Stimulated activated CD4-positive, alpha-beta T cell treated with anti-CD3 and anti-CD28 coated beads, Interleukin-4, amount 100 ng/mL, for 24 hours (primary cell): ENCODE measurements around the gene PRSS53.
"Not testable (repeated sequence)": the region's sequence is repeated elsewhere in the genome, so short reads cannot be mapped to it uniquely, and the experiment has no call there.

ENCODE experiments used
- DNase-seq: peaks from one replicate; pipeline ENCODE4 v3.0.0-alpha.2; 2020

PRSS53 gene

DNA sequence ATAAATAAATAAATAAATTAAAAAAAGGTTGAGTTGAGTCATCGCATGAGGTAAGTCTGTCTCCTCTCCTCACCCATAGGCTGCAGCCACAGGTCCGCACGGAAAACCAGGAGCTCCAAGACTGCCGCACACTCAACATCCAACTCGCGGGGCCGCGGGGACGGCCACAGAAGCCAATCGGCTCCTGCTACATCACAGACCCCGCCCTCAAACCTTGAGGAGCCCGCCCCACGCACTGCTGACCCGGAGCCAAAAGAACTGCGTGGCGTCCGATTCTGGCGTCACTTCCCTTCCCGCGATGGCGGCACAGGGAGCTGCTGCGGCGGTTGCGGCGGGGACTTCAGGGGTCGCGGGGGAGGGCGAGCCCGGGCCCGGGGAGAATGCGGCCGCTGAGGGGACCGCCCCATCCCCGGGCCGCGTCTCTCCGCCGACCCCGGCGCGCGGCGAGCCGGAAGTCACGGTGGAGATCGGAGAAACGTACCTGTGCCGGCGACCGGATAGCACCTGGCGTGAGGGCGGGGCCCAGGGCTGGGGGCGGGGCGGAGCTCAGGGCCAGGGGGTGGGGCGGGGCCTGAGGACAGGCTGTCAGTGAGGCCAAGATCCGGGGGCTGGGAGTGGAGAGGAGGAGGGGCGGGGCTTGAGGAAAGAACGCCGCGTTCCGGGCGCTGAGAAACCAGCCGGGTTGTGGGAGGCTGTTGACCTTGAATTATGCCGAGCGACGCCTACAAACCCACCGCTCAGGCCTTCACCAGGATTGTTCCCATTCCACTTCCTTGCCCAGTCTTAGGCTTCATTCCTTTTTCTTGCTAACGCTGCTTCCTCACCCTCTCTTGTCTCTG lies 28.9 kb upstream of the PRSS53 start, which contains the start of gene KAT8:
Gene KAT8, plus strand, starts transcription at position 281 of the 839 bp plus-strand sequence. Its CDS starts 18 bp downstream, at position 299.
- peak; percentile 99 for DNase-seq

DNA sequence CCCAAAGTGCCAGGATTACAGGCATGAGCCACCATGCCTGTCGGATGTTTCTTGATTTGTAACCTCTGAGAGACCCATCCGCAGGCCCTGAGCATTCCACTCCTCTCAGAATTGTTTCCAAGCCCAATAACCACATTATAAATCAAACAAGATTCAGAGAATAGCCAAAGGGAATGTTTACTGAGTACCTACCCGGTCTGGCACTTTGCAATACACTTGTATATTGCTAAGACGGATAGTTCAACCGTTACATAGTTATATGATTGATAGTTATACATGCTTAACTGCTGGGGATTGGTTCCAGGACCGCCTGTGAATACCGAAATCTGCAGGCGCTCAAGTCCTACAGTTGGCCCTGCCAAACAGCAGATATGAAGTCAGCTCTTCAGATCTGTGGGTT lies 25.7 kb upstream of the PRSS53 start:
- DNase-seq: no peak

DNA sequence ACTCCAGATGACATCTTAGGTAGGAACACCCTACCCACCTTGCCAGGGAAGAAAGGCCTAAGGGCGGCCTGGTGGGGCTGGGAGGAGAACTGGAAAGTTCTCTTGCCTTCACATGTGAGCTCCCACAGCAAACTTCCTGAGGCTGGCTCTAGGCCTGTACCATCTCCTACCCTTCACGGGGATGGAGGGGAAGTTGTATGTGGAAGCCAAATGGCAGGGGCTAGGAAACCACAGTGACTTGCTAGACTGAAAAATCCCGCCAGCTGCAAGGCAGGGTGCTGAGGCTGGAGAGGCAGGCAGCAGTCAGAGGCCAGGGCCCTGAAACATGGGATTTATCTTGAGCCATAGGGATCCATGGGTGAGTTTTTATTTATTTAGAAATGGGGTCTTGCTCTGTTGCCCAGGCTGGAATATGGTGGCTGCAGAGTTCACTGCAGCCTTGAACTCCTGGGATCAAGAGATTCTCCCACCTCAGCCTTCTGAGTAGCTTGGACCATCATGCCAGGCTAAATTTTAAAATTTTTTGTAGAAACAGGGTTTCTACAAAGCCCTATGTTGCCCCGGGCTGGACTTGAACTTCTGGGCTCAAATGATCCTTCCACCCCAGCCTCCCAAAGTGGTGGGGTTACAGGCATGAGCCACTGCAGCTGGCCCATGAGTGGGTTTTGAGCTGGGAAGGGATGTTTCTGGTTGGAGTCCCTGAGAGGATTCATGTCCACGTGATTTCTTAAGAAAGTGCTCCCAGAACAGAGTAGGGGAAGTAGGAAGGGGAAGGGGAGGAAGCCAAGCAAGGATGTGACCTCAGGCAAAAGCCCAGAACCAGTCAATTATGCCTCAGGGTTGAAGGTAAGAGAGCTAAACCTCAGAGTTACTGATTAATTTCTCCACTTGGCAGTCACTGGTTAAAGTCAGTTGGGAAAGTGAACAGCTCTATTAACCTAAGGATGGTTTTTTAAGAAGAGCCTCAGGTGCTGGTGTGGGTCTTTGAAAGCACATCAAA lies 24.7 kb upstream of the PRSS53 start:
- DNase-seq: no peak

DNA sequence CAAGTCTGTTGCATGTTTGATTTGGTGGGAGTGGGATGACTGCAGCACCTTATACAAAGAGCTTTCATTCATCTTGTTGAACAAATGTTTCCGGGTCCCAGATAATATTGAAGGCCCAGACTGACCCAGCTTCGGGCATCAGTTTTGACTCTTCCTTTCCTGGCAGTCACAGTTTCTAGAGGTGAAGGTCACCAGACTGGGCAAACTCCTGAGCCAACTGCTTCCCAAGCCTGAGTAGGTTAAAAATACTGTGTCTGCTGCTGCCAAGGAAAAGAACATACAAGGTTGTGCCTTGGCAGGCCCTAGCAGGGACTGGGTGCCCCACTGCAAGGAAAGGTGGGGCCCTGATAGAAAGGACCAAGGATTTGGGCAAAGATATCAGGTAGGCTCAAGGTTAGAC lies 24.0 kb upstream of the PRSS53 start:
- DNase-seq: no peak

DNA sequence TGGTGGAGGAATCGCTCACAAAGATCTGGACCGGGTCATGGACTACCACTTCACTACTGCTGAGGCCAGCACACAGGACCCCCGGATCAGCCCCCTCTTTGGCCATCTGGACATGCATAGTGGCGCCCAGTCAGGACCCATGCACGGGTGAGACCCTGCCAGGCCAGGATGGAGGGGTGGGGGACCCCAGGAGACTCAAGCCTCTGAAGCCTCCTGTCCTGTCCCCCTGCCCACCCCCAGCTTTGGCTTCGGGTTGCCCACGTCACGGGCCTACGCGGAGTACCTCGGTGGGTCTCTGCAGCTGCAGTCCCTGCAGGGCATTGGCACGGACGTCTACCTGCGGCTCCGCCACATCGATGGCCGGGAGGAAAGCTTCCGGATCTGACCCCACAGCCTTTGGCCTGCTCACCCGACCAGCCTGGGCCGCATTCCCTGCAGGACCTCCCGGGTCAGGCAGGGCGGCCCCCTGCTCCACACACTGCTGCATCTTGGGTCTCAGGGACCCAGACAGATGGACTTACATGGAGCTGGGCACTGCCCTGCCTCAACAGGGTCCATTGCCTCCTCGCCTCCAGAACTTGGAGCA lies 23.2 kb upstream of the PRSS53 start:
- DNase-seq: no peak

DNA sequence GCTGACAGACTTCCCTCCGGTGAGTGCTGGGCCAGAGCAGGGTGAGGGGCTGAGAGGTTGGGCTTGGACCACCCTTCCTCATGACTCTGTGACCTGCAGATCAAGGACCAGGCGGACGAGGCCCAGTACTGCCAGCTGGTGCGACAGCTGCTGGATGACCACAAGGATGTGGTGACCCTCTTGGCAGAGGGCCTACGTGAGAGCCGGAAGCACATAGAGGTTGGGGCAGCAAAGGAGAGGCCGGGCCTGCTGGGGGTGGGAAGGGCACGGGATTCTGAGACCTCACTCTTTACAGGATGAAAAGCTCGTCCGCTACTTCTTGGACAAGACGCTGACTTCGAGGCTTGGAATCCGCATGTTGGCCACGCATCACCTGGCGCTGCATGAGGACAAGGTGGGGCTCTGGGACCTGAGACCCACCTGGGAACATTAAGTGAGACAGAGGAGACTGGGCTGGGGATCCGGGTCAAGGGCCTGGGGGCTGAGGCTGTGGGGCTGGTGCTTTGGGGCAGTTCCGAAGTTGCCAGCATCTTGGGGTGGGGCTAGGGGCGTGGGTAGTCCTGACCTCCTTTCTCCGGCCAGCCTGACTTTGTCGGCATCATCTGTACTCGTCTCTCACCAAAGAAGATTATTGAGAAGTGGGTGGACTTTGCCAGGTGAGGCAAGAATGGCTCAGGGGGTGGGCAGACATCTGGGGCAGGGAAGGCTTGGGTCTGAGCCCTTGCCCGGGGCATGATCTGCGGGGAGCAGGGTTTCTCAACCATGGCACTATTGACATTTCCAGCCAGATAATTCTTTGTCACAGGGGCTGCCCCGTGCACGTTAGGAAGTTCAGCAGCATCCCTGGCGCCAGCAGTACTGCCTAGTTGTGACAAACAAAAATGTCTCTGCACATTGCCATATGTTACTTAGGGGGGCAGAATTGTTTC lies 21.6 kb upstream of the PRSS53 start:
- no peak for DNase-seq

DNA sequence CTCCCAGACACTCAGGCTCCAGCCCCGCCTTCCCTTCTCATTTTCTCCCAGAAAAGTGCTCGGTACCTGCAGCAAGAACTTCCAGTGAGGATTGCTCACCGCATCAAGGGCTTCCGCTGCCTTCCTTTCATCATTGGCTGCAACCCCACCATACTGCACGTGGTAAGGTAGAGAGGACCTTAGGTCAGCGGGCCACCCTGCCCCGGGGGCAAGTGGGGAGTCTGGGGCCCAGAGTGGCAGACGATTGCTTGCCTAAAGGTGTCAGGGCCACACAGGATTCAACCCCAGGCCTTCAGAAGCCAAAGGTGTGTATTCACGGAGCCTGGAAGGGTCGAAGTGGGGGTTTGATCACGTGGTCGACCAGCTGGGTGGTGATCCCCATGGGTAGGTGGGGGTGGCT lies 20.9 kb upstream of the PRSS53 start:
- DNase-seq: no peak

DNA sequence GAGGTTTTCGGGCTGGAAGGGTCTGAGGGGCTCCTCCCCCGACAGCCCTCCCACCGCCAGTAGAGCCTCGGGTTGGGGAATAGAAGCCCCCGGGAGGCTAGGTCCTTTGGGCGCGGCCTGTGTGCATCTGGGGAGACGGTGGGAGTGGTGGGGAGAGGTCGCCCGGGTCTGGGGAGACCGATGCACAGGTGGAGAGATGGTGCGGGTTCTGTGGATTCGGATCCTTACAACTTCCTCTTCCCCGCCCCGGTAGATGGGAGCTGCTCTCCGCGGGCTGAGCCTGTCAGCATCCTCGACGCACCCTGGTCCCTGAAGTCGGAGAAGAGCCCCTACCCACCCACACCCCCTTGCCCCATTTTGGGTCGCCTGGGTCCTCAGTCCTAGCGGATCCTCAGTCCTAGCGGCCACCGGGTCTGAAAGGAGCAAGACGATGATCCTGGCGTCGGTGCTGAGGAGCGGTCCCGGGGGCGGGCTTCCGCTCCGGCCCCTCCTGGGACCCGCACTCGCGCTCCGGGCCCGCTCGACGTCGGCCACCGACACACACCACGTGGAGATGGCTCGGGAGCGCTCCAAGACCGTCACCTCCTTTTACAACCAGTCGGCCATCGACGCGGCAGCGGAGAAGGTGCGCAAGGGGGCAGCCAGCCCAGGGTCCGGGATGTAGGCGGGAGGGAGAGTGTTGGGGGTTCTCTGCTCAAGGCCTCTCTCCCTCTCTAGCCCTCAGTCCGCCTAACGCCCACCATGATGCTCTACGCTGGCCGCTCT lies 20.2 kb upstream of the PRSS53 start:
- DNase-seq: no peak

DNA sequence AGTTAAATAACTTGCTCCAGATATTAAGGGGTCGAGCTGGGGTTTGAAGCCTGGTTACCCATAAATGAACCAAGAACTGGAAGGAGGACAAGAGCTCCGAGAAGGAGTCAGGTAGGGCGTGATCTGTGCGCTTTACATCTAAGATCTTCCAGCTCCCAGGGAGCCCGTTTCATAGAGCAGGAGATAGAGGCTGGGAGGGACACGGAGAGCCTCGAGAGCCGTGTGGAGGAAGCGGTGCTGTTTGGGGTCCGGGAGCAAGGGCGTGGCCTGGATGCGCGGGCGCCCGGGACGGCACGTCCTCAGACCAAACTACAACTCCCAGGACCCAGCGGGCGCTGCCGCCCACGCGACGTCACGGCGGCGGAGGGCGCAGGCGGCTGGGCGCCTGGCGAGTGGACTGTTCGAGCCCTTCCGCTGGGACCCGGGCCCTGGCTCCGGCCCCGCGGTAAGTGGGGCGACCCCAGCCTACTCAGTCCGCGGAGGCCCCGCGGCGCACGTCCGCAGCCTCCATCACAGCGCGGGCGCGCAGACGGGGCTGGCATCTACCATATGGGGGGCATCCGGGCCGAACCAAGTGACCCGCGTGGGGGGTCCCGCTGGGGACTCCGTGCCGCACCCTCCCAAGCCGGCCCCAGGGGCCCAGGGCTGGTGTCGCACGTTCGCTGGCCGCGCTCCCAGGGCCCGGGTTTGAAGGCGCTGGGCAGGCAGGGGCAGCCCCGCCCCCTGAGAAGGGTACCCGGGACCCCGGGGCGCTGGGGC lies 19.5 kb upstream of the PRSS53 start, which contains the start of gene BCKDK:
Gene BCKDK, plus strand, starts transcription at position 352 of the 759 bp plus-strand sequence. CDS start 838 bp downstream, outside the sequence.
- peak; percentile 75 for DNase-seq

DNA sequence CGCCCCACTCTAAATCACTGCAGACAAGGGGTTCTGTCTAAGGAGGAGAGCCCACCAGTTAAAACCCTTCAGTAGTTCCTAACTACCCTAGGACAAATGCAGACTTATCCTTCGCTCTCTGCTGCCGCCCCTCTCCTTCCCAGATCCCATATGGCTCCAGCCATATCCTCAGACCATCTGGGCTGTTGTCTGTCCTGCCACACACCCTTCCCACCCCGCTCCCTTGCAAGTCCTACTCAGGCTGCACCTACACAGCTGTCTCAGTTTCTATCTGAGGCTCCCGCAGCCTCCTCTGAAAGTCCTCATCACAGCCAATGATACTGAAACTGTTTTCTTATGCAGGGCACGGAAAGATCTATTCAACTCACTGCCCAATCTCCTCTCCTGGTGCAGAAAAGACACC lies 18.7 kb upstream of the PRSS53 start:
- peak; percentile 50 for DNase-seq

DNA sequence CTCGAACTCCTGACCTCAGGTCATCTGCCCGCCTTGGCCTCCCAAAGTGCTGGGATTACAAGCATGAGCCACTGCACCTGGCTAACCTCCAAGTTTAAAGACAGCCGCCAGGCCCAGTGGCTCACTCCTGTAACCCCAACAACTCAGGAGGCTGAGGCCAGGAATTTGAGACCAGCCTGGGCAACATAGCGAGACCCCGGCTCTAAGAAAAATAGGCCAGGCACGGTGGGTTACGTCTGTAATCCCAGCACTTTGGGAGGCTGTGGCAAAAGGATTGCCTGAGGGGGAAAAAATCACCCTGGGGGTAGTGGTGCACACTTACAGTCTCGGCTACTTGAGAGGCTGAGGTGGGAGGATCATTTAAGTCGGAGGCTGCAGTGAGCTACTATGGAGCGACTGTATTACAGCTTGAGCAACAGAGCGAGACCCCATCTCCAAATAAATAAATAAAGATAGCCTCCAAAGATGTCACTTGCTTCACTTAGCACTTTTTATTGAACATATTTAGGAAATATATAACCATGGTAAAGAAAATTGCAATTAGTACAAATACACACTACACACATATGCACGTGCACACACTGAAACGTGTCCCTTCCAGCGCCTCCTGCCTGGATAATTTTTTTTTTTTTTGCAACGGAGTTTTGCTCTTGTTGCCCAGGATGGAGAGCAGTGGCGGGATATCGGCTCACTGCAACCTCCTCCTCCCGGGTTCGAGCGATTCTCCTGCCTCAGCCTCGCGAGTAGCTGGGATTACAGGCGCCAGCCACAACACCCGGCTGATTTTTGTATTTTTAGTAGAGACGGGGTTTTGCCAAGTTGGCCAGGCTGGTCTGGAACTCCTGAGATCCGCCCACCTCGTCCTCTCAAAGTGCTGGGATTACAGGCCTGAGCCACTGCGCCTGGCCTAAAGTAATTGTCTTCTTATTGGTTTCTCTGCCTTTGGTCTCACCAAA lies 18.0 kb upstream of the PRSS53 start:
- no peak for DNase-seq

DNA sequence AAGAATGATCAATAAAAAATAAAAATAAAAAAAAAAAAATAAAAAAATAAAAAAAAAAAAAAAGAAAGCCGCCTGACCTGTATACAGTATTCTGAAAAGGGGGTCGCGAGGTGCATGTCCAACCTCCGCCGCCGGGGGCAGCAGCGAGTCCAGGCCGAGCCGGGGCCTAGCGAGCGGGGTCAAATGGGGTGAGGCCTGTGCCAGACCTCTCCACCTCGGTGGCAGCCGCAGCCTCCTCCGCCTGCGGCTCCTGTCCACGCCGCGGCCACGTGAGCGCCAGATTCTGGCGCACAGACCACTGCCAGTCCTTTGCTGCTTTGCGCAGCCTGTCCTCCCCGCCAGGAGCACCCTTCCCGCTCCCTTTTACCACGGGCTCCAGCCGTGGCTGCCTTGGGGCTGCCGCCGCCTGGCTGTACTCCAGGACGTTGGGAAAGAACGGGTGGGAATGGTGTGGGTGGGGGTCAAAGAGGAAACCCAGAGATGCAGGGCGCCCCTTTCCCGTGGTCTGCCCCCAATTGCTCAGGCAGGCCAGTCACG lies 17.0 kb upstream of the PRSS53 start:
- peak; percentile 82 for DNase-seq

DNA sequence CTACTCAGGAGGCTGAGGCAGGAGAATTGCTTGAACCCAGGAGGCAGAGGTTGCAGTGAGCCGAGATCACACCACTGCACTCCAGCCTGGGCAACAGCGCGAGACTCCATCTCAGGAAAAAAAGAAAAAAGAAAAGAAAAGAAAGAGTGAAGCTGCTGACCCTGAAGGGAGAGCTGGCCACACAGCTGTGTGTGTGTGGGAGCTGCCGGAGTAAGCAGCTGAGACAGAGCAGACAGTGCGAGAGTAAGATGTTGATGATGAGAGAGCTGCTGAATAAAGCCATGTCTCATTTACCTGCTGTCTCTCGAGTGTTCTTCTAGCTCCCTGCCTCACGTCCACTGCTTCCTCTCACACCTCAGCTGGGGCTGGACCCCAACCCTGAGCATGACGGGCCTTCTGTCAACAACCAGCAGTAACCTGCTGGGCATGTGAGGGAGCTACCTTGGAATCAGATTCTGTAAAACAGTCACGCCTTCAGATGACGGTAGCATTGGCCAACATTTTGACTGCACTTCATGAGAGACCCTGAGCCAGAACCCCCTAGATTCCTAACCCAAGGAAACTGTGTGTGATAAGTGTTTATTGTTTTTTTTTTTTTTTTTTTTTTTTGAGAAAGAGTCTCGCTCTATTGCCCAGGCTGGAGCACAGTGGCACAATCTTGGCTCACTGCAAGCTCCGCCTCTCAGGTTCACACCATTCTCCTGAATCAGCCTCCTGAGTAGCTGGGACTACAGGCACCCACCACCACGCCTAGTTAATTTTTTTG lies 12.3 kb upstream of the PRSS53 start:
- not testable (repeated sequence) for DNase-seq

DNA sequence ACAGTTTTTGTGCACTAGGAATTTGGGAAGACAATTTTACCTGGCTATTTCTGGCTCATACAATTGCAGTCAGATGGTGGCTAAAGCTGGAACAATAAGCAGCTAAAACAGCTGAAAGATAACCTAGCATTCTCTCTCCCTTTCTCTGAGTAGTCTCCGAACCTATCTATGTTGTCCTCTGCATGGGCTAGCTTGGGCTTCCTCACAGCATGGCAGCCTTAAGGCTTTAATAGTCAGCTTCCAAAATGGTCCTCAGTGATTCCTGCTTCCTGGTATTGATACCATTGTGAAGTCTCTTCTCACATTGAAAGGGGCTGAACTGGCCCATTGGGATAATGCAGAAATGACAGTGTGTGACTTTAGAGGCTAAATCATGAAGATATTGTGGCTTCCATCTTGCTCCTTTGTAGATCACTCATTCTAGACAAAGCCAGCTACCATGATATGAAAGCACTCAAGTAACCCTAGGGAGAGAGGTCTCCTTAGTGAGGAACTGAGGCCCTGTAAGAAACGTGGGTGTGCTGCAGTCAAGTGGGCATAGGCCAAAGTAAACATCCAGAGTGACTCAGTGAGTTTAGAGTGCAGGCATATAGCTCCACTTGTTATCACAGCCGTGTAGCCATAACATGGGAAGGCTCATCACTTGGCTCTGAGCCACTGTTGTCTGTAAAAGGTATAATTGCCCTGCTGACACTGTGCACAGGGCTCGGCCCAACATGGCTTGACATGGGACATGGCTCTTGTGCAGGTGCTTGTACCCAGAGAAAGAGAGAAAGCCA lies 11.3 kb upstream of the PRSS53 start:
- no peak for DNase-seq

DNA sequence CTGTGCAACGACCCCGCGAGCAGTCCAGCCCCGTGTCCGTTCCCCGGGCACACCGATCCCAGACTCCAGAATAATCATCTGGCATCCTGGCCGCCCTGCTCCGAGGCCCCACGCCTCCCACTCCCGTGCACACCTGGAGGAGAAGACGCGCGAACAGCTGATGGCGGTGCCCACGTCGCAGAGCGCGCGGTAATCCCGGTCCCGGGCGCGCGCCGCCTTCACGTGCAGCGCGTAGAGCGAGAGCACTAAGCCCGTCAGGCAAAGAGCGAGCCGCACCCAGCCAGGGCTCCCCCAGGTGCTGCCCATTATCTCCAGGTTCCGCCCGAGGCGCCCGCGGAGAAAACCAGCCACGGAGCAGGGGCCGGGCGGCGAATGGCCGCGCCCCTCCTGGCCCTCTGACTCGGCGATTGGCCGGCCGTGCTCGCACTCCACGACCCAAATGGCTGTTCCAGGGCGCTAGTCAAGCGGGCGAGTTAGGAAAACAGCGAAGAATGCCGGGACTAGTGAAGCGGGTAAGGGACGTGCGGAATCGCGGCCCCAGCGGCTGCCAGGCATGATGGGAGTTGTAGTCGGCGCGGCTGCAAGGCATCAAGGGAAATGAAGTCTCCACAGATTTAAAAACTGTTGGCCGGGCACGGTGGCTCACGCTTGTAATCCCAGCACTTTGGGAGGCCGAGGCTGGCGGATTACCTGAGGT lies 5.8 kb upstream of the PRSS53 start, which contains the start of gene VKORC1:
Gene VKORC1, minus strand, starts transcription at position 374 of the 697 bp plus-strand sequence. Its CDS starts 68 bp downstream, at position 306.
- DNase-seq: peak; percentile 92

DNA sequence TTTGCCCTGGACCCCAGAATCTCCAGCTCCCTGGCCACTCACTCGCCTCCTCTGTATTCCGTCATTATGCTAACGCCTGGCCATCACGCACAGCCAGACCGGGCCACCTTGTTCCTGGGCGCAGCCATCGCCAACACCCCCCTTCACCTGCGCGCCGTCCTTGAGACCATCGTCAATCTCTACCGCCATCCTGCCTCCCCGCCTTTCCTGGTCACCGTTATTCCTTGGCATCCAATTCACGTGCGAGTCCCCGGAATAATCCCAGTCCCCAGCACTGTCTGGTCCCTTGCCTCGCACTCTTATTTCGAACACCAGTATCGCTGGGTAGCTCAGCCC lies 5.3 kb upstream of the PRSS53 start:
- no peak for DNase-seq
